GM19455 (cell line): Measurements from ENCODE around the gene KCND1.

ENCODE experiments used
- ATAC-seq: cut with Tn5 transposase; IDR thresholded peaks from one replicate; pipeline ENCODE4 v1.9.1; 2021; ENCODE audit not compliant: unreplicated experiment

Gene KCND1

DNA sequence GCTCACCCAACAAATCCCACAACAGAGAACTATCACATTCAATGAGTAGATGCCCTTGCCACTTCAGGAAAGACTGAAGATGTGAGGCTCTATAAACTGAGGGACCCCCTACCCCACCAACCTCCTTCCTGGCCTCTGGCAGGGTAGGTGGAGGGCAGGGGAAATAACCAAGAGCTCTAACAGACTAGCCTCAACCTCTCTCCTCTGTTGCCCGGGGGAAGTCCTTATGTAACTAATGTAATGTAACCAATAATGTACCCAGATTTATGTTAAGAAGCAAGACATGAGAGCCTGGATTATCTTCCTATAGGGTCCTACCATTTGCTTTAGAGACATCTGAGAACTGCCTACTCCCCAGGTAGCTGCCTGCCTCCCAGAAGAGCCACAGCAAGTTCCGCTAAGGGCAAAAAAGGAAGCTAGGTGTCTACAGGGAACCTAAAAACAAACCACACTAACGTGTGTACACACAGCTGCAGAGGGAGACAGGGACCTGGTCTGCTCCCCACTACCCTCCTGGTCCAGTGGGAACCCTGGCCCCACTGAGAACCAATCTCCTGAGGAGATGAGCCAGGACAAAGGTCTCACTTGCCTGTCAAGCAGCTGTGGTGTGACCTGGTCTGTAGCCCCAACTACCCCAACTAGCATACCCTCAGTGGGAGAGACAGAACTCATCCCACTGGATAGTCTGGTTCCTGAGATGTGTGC is 32.0 kb downstream of the KCND1 start:
- ATAC-seq = no peak

DNA sequence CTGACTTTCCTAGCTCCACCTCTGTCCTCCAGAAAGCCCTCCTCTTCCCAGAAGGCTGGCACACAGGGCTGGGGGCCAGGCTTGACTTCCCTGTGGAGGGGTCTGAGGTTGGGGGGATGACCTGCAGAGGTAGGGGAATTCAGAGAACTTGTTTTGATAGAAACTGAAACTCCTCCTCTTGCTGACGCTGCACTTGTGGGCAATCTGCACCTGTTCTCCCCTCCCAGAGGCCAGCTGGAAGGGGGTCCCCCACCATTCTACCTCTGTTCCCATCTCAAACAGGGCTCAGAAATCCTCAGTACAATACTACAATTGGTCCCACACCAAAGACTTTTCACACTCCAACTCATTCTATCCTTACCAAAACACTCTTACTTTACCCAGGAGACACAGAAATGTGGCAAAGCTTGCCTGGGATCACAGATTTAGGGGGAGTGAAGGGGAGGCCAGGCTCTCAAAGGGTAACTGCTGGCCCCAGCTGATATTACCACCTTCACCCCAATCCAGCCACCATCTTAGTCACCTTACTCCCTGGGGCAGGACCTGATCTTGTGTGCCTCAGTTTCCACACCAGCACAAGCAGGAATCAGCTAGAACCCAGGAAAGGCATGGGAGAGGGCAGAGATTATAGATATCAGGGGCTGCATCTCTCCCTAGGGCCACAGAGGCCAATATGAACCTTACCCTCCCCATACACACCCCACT is 32.8 kb downstream of the KCND1 start:
- ATAC-seq = peak; percentile 48

DNA sequence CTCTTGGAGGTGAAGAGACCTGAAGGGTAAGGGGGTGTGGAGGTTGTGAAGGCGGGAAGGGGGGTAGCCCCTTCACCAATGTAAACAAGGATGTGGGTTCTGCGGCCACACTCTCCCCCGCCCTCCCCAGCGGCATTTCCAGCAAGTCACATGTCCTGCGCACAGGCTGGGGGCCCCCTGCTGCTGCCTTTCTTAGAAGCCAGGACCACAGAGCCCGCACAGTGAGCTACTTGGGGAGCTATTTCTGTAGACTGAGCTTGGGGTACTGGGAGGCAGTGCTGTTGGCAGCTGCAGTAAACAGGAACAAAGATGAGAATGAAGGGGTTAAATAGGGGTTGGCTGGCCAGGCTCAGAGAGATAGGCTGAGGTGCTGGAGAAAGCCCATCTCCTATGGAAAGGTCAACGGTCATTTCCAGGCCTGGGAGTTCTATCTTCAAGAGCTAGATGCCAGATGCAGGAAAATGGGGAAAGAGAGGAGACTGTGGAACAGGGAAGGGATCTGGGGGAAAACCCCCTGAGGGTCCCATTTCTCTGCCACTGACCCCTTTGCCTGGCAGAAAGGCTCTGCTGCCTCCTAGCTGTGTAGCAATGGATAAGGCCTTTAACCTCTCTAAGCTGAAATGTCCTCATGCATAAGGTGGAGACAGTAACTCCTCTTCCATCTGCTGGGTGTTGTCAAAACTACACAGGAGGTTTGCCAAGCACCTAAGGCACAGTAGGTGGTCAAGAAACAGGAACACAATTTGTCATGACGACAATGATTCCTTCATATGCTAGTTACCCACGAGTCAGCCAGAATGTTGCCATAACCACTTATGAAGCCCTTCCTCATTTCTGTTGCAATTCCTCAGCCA is 34.4 kb downstream of the KCND1 start:
- peak; percentile 55 for ATAC-seq

DNA sequence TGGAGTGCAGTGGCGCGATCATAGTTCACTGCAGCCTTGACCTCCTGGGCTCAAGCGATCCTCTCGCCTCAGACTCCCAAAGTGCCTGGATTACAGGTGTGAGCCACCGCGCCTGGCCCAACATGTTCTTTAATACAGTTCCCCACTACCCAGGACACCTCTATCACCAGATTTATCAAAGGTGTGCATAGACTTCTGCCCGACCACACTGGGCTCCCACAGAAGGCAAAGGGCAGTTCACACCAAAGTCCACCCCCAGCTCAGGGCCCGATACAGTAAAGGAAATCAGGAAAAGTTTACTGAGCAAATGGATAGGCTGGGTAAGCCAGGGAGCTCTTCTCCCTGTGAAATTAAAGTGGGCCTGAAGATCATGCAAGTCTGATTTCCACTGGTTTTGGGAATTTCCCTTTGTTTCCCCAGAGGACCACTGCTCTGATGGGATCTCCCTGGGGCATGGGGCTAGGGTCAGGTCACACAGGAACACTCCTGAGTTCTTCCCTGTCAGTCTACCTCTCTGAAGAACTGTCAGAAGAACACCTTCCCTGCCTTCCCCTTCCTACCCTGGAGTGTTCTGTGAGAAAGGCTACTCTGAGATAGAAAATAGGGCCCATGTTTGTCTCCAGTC is 35.1 kb downstream of the KCND1 start:
- no peak for ATAC-seq

DNA sequence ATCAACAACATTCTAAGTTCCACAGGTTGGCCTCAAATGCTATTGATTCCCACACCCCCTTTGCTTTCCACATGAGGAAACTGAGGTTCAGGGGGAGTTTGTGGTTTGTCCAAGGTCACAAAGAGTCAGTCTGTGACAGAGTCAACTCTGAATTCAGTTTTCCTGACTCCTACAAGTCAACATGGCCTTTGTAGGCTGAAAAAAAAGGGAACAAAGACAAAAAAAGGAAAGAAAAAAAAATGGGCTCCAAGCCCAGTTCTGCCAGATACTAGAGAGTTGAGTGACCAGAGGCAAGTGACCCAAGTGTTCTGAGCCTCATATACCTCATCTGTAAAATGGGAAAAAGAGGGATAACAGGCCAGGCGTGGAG is 36.4 kb downstream of the KCND1 start:
- ATAC-seq = no peak

DNA sequence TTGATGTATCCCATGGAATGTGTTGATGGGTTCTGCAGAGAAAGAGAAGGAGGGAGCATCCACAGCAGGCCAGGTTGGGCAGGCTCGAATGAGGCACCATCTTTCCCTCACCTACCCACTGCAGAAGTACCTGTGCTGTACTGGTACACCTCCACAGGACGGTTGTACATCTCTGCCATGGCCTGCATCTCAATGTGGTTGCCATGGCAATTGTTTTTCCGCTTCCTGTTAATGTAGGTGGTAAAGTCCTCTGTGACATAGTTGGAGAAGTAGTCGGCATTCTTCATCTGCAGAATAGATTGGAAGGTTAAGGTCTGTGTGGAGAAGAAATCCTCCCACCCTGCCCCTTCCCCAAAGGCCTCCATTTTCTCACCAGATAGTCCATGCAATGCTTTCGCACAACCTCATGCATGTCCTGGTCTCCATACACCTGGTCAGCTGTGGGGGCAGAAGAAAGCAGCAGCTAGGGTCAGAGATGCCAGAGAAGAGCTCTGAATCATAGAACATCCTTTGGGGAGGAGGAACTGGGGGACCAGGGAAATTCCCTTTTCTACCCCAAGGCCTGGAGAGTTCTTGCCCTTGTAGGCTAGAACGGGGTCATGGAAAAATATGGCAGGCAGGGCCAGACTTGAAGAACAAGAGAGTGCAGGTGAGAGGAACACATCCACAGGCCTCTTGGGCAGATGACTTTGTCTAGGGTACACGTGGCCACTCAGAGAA is 36.9 kb downstream of the KCND1 start:
- ATAC-seq = no peak

DNA sequence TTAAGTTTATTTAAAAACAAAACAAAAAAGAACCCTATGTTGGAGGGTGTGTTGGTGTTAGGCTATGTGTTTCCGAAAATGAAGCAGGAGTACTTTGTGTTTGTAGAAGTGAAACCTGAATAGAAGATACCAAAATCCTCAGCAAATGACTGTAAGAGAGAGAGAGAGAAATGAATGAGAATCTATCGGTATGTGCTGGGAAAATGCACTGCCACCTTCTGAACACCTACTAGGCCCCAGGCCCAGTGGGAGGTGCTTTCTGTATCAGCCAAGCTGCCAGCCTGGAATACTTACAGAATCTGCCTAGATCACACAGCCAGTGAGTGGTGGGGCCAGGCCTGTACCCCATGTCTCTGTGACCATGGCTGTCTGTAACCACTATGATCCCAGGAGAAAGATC is 37.9 kb downstream of the KCND1 start:
- no peak for ATAC-seq

DNA sequence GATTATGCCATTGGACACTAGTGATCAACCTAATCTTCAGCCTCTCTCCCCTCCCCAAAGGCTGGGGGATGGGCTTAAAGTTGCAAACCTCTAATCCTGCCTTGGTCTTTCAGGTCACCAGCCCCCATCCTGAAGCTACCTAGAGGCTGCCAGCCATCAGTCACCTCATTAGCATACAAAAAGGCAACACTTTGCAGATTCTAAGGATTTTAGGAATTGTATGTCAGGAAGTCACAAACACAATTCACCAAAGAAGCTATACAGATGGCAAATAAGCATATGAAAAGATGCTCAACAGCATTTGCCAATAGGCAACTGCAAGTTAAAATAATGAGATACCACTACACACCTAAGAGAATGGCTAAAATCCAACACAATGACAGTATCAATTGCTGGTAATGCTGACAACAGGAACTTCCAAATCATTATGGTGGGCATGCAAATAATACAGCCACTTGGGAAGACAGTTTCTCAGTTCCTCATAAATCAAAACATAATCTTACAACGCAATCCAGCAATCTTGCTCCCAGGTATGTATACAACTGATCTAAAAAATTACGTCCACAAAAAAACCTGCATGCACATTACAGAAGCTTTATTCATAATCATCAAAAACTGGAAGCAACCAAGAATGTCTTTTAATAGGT is 43.8 kb downstream of the KCND1 start:
- ATAC-seq = no peak

DNA sequence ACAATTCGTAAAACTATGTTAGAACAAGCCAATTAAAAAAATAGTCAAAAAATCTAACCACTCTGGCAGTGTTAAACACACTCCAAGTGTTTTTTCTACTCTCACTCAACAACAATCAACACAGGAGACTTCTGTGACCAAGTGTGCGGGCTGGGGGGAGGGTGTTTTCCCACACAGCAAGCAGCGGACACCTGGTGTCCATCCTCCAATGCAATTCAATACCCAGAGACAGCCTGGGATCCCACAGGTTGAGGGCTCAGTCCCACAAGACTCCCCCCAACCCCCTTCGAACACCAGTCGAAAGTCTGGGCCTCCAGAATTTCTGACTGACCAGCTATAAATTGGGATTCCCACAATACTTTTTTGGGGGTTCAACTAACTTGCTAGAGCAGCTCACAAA is 44.5 kb downstream of the KCND1 start:
- no peak for ATAC-seq

DNA sequence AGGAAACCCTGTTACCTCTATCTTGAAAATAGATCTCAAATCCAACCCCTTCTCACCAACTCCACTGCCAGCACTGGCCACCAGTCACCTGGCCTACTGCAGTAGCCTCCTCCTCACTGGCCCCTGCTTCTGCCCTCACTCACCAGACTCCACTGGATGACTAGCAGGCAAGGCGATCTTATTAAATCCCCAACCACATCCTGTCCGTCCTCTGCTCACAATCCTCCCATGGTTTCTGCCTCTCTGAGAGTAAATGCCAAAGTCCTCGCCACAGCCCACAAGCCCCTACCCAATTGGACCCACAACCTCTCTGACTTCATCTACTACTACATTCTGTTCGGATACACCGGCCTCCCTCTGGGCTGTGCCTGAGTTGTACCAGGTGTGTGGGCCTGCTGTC is 47.4 kb downstream of the KCND1 start:
- ATAC-seq = no peak

DNA sequence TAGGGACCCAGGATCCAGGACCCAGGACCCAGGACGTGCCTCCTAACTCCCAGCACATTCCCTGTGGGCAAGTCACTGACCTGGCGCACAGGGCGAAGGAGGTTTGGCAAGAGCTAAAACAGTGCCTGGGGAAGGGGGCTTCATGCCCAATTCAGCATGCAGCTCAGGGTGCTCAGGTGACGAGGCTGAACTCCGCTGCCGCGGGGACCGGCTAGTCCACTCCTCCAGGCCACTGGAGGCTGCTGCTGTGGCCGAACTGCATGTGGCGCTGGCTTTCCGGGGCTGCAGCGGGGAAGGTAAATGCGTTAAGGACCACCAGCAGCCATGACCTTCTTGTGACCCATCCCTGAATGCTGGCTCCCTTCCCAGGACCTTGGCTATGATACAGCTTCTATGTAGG is 47.9 kb downstream of the KCND1 start:
- no peak for ATAC-seq

DNA sequence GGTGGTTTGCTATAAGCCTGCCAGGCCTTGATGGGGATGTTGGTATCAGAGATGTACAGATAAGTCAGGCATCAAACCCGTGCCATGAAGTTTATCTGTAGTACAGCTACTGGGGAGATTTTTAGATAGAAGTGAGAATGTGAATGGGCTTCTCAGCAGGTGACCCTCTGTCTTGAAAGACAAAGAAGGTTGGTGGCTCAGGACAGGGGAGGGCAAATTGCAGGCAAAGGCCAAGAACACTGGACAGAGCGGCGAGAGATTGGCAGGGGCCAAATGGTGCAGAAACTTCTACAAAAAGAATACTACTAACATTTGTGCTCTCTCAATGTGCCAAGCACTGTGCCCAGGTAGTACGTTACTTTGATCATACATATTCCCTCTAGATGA is 50.9 kb downstream of the KCND1 start:
- no peak for ATAC-seq

DNA sequence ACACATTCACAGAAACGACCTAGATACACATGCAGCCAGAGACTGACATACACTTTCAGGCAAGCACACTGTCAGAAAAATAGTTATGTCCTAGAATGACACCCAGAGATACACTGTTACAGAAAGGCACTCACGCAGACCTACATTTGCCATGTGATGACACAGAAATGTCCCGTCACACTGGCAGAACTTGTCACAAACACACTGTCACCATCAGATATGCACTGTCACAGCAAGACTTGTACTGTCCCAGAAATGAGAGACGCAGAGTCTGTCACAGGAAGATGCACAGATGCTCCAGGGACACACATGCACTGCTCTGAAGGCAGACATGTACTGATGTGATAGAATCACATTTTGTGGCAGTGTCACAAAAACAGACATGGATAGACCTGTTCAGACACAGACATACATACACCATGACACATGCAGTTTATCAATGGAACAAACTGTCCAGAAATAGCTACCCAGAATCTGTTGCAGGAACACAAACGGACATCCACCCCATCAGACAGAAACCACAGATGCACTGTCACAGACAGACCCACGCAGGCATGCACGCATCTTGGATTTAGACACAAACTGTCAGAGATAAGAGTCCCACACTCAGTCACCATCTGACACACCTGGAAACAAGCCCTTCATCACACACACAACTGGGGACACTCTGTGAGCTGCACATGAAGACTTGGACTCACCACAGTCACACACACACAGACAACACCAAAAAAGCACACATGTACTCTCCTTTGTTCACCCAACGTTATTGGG is 51.5 kb downstream of the KCND1 start:
- ATAC-seq = no peak

DNA sequence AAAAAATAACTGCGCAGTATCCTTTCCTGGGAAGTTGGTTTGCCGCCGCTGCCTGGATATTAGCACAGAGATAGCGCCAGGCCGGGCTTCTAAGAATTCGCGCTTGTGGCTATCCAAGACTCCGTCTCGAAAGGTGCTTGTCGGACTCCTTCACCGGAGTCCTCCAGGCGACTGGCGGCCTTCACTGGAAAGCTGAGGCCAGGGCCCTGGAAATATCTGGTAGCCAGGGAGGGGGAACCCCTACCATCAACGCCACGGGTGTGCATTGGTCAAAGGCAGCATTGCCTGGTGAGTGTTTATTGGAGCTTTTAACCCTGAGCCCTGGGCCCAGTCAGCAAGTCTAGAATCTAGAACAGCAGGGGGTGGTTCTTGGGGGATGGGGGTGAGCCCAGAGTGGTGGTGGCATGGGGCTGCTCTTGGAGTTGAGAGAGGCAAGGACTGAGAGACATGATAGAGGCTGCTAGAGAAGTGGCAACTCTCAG is 52.2 kb downstream of the KCND1 start:
- no peak for ATAC-seq

DNA sequence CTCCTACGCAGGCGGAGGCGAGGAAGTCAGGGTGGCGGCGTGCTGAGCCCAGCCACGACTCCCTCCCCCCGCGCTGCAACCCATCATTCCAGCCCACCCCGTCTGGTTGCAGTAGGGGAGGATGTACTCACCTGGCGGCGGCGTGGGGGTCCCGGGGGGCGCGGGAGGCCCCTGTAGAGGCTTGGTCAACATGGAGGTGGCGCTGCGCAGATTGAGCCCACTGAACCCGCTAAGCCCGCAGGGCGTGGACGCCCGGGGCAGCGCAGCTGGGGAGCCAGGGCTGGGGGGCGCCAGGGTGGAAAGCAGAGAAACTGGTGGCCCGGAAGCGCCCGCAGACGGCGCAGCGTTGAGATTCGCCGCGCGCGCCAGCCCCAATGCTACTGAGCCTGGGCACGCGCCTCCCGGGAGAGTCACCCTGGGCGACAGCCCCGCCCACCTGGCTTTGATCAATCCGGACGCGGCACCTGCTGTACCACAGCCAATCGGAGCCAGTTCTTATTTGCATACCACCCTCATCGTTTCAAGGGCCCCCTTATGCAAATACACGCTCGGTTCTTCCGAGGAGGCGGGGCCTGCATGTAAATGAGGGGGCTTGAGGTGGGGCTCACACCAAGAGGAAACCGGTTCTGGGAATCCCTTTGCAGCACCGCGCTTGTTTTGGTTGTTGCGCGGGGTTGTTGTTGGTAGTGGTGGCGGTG is 52.9 kb downstream of the KCND1 start, which contains the start of gene PIM2:
Gene PIM2 (minus strand): TSS at position 382 of the 698 bp plus-strand sequence. CDS start 190 bp downstream, at position 192.
- ATAC-seq = peak; percentile 75

DNA sequence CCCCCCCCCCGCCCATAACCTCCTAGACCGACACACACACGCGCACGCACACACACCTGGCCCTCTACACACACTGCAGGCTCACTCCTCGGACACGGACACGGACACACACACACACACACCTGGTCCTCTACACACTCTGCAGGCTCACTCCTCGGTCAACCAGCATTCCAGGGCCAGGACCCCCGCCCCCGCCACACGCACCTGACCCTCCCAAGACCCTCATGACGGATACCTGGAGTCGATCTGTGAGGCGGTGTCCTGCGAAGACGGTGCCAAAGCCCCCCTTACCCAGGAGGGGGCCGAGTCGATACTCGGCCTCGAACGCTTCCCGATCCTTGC is 53.4 kb downstream of the KCND1 start:
- no peak for ATAC-seq

DNA sequence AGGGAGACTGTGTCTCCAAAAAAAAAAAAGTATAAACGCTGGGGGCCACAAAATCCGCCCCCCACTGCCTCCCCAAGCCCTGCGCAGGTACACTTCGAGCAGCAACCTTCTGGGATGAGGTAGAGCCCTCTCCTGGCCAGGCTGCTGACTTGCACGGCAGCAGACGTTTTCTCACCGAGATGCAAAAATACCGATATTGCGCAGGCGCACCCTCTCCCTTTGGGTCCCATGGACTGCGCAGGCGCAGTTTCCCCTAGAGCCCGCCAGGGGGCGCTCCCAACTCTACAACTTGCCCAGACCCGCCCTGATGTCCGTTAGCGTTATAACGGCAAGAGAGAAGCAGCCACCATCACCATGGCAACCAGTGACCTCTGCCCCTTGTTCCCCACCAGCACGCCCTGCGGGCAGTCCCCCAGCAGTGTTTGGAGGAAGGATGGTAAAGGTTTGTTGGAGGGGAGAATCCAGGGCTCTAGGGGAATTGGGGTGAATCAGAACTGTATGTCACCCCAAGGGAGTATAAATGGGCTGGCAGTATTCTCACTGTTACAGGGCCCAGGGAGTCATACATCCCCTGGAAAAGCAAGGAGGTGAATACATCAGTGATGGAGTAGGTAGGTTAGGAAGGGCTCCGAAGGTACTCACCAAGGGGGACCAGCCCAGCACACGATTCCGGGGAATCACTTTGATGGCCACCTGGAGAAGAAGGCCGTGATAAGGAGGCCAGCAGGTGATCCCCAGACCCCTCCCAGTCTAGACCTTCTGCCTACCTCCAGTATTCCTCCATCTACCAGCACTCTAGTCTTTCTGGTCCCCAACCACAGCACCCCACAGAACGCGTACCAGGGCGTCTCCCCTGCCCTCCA is 54.3 kb downstream of the KCND1 start:
- peak; percentile 40 for ATAC-seq
